ENCODE measurements around the gene FAAP20. TPM values are rescaled to one million over a fixed set of nuclear protein-coding genes. Genes with fewer than 3 reads are reported as not detected.

FAAP20 gene
- total RNA-seq, 1 donor from 2014 or later = 114 TPM

GRCh38 chr1:2143814-2144500, 50.6 kb downstream of the FAAP20 start:
- TF ChIP-seq EZH2 (IDR thresholded peaks at IDR 0.05; ENCODE audit: insufficient read depth, low read length) = no peak
- TF ChIP-seq, protein P1, sequence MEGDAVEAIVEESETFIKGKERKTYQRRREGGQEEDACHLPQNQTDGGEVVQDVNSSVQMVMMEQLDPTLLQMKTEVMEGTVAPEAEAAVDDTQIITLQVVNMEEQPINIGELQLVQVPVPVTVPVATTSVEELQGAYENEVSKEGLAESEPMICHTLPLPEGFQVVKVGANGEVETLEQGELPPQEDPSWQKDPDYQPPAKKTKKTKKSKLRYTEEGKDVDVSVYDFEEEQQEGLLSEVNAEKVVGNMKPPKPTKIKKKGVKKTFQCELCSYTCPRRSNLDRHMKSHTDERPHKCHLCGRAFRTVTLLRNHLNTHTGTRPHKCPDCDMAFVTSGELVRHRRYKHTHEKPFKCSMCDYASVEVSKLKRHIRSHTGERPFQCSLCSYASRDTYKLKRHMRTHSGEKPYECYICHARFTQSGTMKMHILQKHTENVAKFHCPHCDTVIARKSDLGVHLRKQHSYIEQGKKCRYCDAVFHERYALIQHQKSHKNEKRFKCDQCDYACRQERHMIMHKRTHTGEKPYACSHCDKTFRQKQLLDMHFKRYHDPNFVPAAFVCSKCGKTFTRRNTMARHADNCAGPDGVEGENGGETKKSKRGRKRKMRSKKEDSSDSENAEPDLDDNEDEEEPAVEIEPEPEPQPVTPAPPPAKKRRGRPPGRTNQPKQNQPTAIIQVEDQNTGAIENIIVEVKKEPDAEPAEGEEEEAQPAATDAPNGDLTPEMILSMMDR (IDR thresholded peaks at IDR 0.05; ENCODE audit: insufficient read depth, low read depth, low read length) = no peak
- H4K20me1 ChIP-seq (ENCODE audit: insufficient read depth, low read length) = no peaks in the 10 kb centered on the region
- H3K4me3 Mint-ChIP-seq (ENCODE audit: unreplicated experiment) = no peak overlapping the region
- H3K4me2 ChIP-seq (ENCODE audit: low read length) = no peak overlapping the region
- peaks cover 7% of the 10 kb centered on the region for H3K4me1 ChIP-seq (ENCODE audit: insufficient read depth, low read length)
- FAIRE-seq (no peak), DNase-seq (ENCODE audit: low read depth) (no peak)
- peaks cover 8% of the 10 kb centered on the region for H3K4me1 Mint-ChIP-seq (ENCODE audit: low read depth, unreplicated experiment)
- no peak overlapping the region for H3K9ac ChIP-seq (ENCODE audit: low read length)
- H3K36me3 ChIP-seq (ENCODE audit: insufficient read depth, low read length) = no peaks in the 10 kb centered on the region
- H3K27ac ChIP-seq (ENCODE audit: low read depth, low read length) = no peak overlapping the region
- no peaks in the 10 kb centered on the region for H3K27me3 Mint-ChIP-seq (ENCODE audit: low read depth, unreplicated experiment)
- H3K36me3 Mint-ChIP-seq (ENCODE audit: low read depth, unreplicated experiment) = peaks cover 9% of the 10 kb centered on the region
- no peak overlapping the region for H2AFZ ChIP-seq (ENCODE audit: low read depth, low read length)
- no peak overlapping the region for H3K27ac Mint-ChIP-seq (ENCODE audit: unreplicated experiment)
- no peak overlapping the region for H3K4me3 ChIP-seq (ENCODE audit: insufficient read depth, low read depth, low read length)
- H3K9me3 ChIP-seq (ENCODE audit: insufficient read depth, low read depth, low read length) = no peaks in the 10 kb centered on the region
- no peaks in the 10 kb centered on the region for H3K79me2 ChIP-seq (ENCODE audit: insufficient read depth, low read length)
- H3K27me3 ChIP-seq (ENCODE audit: insufficient read depth, low read length) = no peaks in the 10 kb centered on the region
- H3K9me3 Mint-ChIP-seq (ENCODE audit: unreplicated experiment) = no peaks in the 10 kb centered on the region

DNA sequence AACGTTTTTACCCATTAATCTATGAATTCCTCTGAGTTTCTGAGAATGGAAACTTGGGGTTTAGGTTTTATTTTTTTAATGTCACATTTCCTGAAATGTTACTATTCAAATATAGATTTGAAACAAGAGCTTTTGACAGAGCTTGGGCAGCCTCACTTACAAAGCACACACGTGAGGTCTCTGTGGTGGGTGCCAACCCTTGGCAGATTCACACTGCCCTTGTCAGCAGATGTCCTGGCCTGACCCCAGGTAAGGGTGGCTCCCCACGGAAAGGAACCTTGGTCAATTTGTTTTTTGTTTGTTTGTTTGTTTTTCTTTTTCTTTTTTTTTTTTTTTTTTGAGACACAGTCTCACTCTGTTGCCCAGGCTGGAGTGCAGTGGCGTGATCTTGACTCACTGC, 53.5 kb downstream of the FAAP20 start:
- no peaks in the 10 kb centered on the region for H3K79me2 ChIP-seq (ENCODE audit: insufficient read depth, low read length)
- H3K27ac ChIP-seq (ENCODE audit: low read depth, low read length) = no peak overlapping the region
- H3K4me1 ChIP-seq (ENCODE audit: insufficient read depth, low read length) = peaks cover 7% of the 10 kb centered on the region
- no peak overlapping the region for H3K4me3 ChIP-seq (ENCODE audit: insufficient read depth, low read depth, low read length)
- H3K9me3 Mint-ChIP-seq (ENCODE audit: unreplicated experiment) = no peaks in the 10 kb centered on the region
- no peak overlapping the region for H3K27ac Mint-ChIP-seq (ENCODE audit: unreplicated experiment)
- no peak for TF ChIP-seq EZH2 (IDR thresholded peaks at IDR 0.05; ENCODE audit: insufficient read depth, low read length)
- TF ChIP-seq, protein P1 (IDR thresholded peaks at IDR 0.05; ENCODE audit: insufficient read depth, low read depth, low read length) = no peak
- no peak overlapping the region for H3K9ac ChIP-seq (ENCODE audit: low read length)
- H2AFZ ChIP-seq (ENCODE audit: low read depth, low read length) = no peak overlapping the region
- no peaks in the 10 kb centered on the region for H3K9me3 ChIP-seq (ENCODE audit: insufficient read depth, low read depth, low read length)
- DNase-seq (ENCODE audit: low read depth) (no peak), FAIRE-seq (no peak)
- no peaks in the 10 kb centered on the region for H3K36me3 ChIP-seq (ENCODE audit: insufficient read depth, low read length)
- peaks cover 15% of the 10 kb centered on the region for H3K36me3 Mint-ChIP-seq (ENCODE audit: low read depth, unreplicated experiment)
- no peak overlapping the region for H3K4me2 ChIP-seq (ENCODE audit: low read length)
- H3K27me3 Mint-ChIP-seq (ENCODE audit: low read depth, unreplicated experiment) = peaks cover 1% of the 10 kb centered on the region
- peaks cover 9% of the 10 kb centered on the region for H3K4me1 Mint-ChIP-seq (ENCODE audit: low read depth, unreplicated experiment)
- H3K4me3 Mint-ChIP-seq (ENCODE audit: unreplicated experiment) = no peak overlapping the region
- no peaks in the 10 kb centered on the region for H3K27me3 ChIP-seq (ENCODE audit: insufficient read depth, low read length)
- H4K20me1 ChIP-seq (ENCODE audit: insufficient read depth, low read length) = no peaks in the 10 kb centered on the region

Other genes starting within 250 kb of the FAAP20 start
- not detected in 2 replicates for gene CFAP74, start 191.0 kb downstream of the FAAP20 start, total RNA-seq
- gene GABRD, start 175.4 kb downstream of the FAAP20 start, total RNA-seq = not detected in 2 replicates
- gene PRKCZ, start 144.4 kb downstream of the FAAP20 start, total RNA-seq = 28.6 and 32.6 TPM in 2 replicates
- gene SKI, start 33.5 kb upstream of the FAAP20 start, total RNA-seq = 63.4 and 66.2 TPM in 2 replicates
- gene MORN1, start 196.8 kb upstream of the FAAP20 start, total RNA-seq = 9.2 and 11.7 TPM in 2 replicates
- gene RER1, start 197.1 kb upstream of the FAAP20 start, total RNA-seq = 197 and 211 TPM in 2 replicates
- 16.6 and 18.6 TPM in 2 replicates for gene PEX10, start 217.8 kb upstream of the FAAP20 start, total RNA-seq